GM19467 (cell line): ENCODE measurements around the gene PRKCA.
"Not testable (repeated sequence)": the region's sequence is repeated elsewhere in the genome, so short reads cannot be mapped to it uniquely, and the experiment has no call there.

ENCODE experiments used
- ATAC-seq: cut with Tn5 transposase; IDR thresholded peaks from one replicate; pipeline ENCODE4 v1.9.1; 2021; ENCODE audit warnings: mild to moderate bottlenecking, moderate library complexity; ENCODE audit not compliant: unreplicated experiment

Gene PRKCA

DNA sequence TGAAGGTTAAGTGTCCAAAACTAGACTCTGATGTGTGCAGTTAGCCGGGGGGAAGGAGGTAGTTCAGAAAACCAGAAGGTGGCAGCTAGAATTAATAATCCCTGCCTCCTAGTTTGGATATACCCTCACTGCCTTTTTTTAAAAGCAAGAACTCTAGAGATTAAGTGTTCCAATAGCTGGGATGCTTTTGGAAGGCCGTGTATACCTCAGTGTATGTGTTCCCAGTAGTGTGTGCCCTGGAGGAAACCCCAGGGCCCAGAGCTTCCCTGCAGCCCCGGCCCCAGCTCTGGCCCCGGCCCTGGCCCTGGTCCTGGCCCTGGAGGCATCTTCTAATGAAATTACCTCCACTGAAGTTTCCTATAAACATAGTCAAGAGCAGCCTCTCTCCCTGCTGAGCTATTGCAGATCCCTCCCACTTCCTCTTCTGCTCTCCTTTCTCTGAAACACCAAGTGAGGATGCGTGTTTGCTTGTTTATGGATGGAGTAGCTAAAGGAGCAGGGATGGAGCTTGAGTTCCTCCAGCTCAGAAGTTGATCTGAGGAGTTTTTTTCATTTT lies 130.7 kb downstream of the PRKCA start:
- no peak for ATAC-seq

GRCh38 chr17:66435182-66435581 lies 132.8 kb downstream of the PRKCA start:
- no peak for ATAC-seq

- no peak for ATAC-seq
These were observed 134.2 kb downstream of the PRKCA start for GRCh38 chr17:66436631-66437030.

DNA sequence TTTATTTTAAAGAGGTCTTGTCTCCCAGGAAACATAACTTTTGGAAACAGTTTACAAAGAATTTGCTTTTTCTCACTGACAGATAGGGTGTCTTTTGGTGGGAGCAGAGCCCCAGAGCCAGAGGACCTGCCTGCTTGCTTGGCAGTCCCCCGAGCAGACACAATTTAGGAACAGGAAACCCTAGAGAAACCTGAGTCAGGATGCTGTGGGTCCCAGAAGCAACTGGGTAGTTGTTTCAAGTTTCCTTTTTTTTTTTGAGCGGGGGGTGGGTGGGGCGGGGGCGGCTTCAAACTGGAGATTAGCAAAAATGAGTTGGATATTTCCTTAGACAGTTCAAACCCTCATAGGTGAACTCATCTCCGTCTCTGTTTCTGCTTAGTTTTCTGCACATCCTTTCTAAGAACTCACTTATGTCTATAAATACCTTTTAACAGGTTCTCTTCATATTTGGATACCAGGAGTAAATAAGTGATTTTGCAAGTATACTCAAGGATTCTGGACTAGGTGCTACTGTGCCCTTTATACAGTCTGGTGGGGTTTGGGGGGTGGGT lies 135.1 kb downstream of the PRKCA start:
- ATAC-seq = no peak

- no peak for ATAC-seq
These were observed 135.7 kb downstream of the PRKCA start for GRCh38 chr17:66438101-66438500.

- peak; percentile 85 for ATAC-seq
These were observed 138.8 kb downstream of the PRKCA start for GRCh38 chr17:66441101-66441661.

DNA sequence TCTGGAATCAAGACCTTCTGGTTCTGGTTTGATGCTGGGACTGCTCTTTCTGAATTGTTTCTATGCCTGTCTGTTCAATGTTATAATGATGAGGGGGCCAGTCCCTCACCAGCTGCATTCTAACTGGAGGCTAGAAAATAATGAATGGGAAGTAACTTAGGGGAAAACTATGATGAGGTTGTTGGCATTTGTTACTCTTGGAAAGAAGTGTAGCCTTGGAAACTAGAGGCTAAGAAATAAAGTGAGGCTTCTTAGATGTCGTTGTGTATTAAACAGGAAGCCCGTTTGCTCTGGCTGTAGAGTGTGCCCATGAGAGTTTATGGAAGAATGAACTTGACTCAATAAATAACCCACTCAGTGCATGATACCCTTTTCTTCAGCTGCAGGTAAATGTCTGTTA lies 140.8 kb downstream of the PRKCA start:
- no peak for ATAC-seq

- ATAC-seq = no peak
These were observed 141.2 kb downstream of the PRKCA start for GRCh38 chr17:66443606-66444005.

DNA sequence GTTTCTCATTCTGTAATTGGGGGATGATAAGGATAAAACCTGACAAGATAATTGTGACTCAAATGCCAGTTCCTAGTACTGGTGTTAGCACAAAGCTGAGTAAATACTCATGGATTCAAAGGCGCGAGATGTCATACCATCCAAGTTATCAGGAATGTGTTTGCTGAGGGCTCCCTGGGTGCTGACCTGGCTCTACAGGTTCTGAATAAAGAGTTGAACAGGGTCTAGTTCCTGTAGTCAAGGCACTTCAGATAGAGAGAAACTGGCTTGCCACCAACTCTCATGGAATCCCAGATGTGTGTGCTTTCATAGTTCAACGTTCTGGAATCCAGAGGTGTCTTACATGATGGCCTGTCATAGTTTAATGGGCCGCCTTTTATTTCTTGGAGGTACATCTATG lies 141.6 kb downstream of the PRKCA start:
- ATAC-seq = no peak

DNA sequence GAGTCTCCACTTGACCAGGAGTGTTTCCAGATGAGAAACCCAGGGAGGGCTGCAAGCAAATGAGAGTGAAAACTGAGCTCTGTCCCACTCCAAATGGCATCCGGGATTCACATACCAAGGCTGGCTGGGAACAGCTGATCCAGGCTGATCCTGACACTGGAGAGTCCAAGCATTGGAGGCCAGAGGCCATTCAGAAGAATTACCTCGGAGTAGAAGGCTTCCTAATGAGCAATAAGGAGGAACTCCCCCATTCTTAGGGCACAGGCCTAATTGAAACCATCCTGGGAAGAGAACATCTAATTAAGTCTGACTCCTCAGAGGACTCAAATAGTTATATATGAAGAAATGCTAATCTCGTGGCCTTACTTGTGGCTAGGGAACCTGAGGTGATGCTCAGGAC lies 142.8 kb downstream of the PRKCA start:
- no peak for ATAC-seq

DNA sequence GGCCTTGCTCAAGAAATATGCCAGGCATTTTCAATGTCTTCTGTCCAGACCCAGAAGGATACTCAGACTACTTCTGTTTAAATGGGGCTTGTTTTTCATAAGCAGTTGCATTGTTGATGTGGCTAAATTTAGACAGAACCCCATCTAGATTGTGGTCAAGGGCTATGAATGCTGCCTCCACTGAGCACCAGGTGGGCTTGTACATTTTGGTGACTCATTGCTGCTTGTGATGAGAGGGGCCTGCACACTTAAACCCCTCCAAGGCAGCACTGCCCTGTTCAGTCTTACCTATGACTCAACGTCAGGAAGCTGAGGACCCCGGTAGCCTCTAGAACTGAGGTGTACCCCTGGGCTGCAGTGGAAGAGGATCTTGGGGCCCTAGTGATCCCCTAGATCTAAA lies 144.0 kb downstream of the PRKCA start:
- ATAC-seq = no peak

- no peak for ATAC-seq
These were observed 144.7 kb downstream of the PRKCA start for GRCh38 chr17:66447159-66447558.

DNA sequence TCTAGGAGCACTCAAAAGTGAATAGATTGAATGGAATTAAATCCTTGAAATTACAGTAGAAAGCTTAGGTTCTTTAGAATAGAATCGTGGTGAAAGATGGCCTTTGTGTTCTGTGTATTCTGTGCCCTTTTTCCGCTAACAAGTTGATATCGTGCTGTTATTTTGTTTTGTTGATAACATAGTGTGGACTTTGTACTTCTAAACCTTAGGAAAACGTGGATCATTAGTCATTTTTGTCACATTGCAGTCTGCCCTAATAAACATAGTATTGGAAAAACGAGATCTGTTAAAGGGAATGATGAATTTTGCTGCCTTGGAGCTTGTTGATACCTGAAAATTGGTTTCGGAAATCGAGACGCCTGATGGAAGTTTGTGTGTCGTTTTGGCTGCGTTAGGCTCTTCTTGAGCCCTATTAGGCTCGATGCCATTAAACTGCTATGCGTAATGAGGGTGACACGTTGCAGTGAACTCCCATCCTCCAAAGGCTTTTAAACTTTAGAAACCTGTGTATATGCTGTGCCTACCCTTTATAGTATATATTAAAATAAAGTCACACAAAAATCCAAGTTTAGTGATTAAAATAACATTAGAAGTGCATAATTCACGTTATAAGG lies 145.7 kb downstream of the PRKCA start:
- no peak for ATAC-seq

GRCh38 chr17:66449418-66449977 lies 147.1 kb downstream of the PRKCA start:
- no peak for ATAC-seq

- ATAC-seq = no peak
These were observed 147.8 kb downstream of the PRKCA start for GRCh38 chr17:66450008-66450851.

GRCh38 chr17:66450852-66451158 lies 148.4 kb downstream of the PRKCA start:
- no peak for ATAC-seq

- no peak for ATAC-seq
These were observed 149.1 kb downstream of the PRKCA start for GRCh38 chr17:66451188-66452149.

DNA sequence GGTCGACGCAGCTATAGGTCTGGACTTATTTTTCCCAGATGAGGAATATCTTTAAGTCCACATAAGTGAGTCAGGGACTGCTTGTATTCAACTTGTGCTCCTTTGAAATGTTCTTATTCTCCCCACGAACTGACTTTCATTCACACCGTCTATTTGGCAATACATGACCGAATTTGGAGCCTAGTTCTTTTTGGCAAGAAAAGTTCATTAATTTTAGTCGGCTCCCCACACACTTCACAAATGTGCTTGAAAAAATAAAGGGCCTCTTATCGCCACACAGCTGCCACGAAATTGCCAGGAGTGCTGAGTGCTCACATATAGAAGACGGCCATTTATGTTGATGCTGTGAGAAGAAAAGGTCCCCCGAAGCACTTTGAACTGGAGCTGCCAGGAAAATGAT lies 152.6 kb downstream of the PRKCA start:
- ATAC-seq = no peak

- ATAC-seq = not testable (repeated sequence)
These were observed 155.1 kb downstream of the PRKCA start for GRCh38 chr17:66457499-66457898.

DNA sequence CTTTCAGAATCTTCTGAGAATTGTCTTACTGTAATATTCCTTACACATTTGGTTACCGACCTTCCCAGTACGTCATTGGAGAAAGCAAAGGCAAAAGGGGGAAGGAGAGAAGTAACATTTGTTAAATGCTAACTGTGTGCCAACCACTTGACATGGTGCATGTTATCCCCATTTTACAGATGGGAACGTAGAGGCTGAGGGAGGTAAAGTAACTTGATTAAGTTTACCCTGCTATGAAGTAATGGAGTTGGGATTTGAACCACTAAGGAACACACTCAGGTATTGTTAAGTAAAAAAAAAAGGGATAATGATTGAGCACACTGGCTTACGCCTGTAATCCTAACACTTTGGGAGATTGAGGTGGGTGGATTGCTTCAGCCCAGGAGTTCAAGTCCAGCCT lies 156.4 kb downstream of the PRKCA start:
- no peak for ATAC-seq
